Measurements from ENCODE around the gene TINCR. TPM values are rescaled to one million over a fixed set of nuclear protein-coding genes. Genes with fewer than 3 reads are reported as not detected.

TINCR gene
- total and polyA plus RNA-seq, 2 of the 13 experiments (the other 11 are each of a cell fraction or from before 2014, with no cell fraction given) = 0.17 to 0.33 TPM

- TF ChIP-seq, protein P1, sequence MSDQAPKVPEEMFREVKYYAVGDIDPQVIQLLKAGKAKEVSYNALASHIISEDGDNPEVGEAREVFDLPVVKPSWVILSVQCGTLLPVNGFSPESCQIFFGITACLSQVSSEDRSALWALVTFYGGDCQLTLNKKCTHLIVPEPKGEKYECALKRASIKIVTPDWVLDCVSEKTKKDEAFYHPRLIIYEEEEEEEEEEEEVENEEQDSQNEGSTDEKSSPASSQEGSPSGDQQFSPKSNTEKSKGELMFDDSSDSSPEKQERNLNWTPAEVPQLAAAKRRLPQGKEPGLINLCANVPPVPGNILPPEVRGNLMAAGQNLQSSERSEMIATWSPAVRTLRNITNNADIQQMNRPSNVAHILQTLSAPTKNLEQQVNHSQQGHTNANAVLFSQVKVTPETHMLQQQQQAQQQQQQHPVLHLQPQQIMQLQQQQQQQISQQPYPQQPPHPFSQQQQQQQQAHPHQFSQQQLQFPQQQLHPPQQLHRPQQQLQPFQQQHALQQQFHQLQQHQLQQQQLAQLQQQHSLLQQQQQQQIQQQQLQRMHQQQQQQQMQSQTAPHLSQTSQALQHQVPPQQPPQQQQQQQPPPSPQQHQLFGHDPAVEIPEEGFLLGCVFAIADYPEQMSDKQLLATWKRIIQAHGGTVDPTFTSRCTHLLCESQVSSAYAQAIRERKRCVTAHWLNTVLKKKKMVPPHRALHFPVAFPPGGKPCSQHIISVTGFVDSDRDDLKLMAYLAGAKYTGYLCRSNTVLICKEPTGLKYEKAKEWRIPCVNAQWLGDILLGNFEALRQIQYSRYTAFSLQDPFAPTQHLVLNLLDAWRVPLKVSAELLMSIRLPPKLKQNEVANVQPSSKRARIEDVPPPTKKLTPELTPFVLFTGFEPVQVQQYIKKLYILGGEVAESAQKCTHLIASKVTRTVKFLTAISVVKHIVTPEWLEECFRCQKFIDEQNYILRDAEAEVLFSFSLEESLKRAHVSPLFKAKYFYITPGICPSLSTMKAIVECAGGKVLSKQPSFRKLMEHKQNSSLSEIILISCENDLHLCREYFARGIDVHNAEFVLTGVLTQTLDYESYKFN (CRISPR knock-in tag; conservative IDR thresholded peaks at IDR 0.05) = no peak
- no peak for TF ChIP-seq PHF8 (CRISPR knock-in tag; IDR thresholded peaks at IDR 0.05)
- TF ChIP-seq ZNF530 (CRISPR knock-in tag; IDR thresholded peaks at IDR 0.05; ENCODE audit: low read depth) = no peak
- TF ChIP-seq RFX3 (CRISPR knock-in tag; IDR thresholded peaks at IDR 0.05) = no peak
Observed at GRCh38 chr19:5530701-5531100, 37.1 kb downstream of the TINCR start (continued).

DNA sequence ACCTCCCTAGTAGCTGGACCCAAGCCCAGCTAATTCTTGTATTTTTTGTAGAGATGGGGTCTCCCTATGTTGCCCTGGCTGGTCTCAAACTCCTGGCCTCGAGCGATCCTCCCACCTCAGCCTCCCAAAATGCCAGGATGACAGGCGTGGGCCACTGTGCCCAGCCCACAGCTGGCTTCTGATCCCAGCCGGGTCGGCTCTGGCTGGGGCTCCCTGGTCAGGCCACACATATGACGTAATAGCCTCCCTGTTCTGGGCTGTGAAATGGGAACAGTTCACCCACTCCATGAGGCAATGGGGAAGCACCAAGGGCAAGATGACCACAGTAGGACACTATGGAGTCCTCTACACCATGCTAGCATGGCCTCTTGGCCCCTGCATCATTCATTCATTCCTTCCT, 41.1 kb downstream of the TINCR start:
- in situ Hi-C loops (cut with HindIII; ENCODE audit: extremely low pct_ligation_motif_present, low pct_unique_long_range_greater_than_20kb) (no loop called here), intact Hi-C loops (cut with micrococcal nuclease; ENCODE audit: unreplicated experiment) (no loop called here)
- ChIA-PET POLR2A (no interaction called here), CTCF (ENCODE audit: low intra/inter-chr PET ratio, low total read pairs) (no interaction called here)
- WGBS (ENCODE audit: low lambda C conversion rate) = 25% methylated on average over 6 of the region's 6 CpGs
- Histone ChIP-seq H3K4me3 (replicated peaks in 1 of 3; ENCODE audit: insufficient read depth in 1 of 3, low read depth in 2 of 3, low read length in 3 of 3) (no peak overlapping the region), H3K27ac (ENCODE audit: extremely low read length, insufficient read depth, low read length) (no peak overlapping the region), H3K9ac (ENCODE audit: insufficient read depth, low read depth, low read length) (no peak overlapping the region), H3K27me3 (ENCODE audit: control insufficient read depth in 1 of 2, insufficient read depth in 2 of 2, low read length in 2 of 2) (peaks cover 0 to 3% of the 10 kb centered on the region in 2 experiments; a peak in 1 of 5 replicates), H3K4me1 (ENCODE audit: insufficient read depth, low read length) (no peaks in the 10 kb centered on the region), H3K79me2 (ENCODE audit: insufficient read depth, low read length) (no peaks in the 10 kb centered on the region), H2AFZ (ENCODE audit: low read length) (no peak overlapping the region), H3K4me2 (ENCODE audit: low read depth, low read length) (no peak overlapping the region), H4K20me1 (ENCODE audit: insufficient read depth, low read length) (no peaks in the 10 kb centered on the region), H3K9me3 (ENCODE audit: low read length) (no peaks in the 10 kb centered on the region), H3K36me3 (replicated peaks in 1 of 2; ENCODE audit: control insufficient read depth in 1 of 2, insufficient read depth in 2 of 2, low read length in 2 of 2) (no peaks in the 10 kb centered on the region)
- no TSS peak for BruUV-seq (replicated peaks)
- peak; percentile 48 for TF ChIP-seq ZNF629 (CRISPR knock-in tag; conservative IDR thresholded peaks at IDR 0.05)
- no peak for TF ChIP-seq RFXANK (CRISPR knock-in tag; IDR thresholded peaks at IDR 0.05)
- no peak for TF ChIP-seq ZBTB8A (CRISPR knock-in tag; IDR thresholded peaks at IDR 0.05; ENCODE audit: borderline replicate concordance, low read depth)
- TF ChIP-seq NRL (CRISPR knock-in tag; IDR thresholded peaks at IDR 0.05; ENCODE audit: borderline replicate concordance) = no peak
- TF ChIP-seq, protein P2, sequence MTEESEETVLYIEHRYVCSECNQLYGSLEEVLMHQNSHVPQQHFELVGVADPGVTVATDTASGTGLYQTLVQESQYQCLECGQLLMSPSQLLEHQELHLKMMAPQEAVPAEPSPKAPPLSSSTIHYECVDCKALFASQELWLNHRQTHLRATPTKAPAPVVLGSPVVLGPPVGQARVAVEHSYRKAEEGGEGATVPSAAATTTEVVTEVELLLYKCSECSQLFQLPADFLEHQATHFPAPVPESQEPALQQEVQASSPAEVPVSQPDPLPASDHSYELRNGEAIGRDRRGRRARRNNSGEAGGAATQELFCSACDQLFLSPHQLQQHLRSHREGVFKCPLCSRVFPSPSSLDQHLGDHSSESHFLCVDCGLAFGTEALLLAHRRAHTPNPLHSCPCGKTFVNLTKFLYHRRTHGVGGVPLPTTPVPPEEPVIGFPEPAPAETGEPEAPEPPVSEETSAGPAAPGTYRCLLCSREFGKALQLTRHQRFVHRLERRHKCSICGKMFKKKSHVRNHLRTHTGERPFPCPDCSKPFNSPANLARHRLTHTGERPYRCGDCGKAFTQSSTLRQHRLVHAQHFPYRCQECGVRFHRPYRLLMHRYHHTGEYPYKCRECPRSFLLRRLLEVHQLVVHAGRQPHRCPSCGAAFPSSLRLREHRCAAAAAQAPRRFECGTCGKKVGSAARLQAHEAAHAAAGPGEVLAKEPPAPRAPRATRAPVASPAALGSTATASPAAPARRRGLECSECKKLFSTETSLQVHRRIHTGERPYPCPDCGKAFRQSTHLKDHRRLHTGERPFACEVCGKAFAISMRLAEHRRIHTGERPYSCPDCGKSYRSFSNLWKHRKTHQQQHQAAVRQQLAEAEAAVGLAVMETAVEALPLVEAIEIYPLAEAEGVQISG (CRISPR knock-in tag; IDR thresholded peaks at IDR 0.05) = no peak
- TF ChIP-seq ZNF569 (CRISPR knock-in tag; IDR thresholded peaks at IDR 0.05; ENCODE audit: borderline replicate concordance) = no peak
- peak; percentile 65 for TF ChIP-seq CEBPB (IDR thresholded peaks at IDR 0.05; ENCODE audit: borderline replicate concordance, low read depth, low read length)
- TF ChIP-seq STAG1 (CRISPR knock-in tag; IDR thresholded peaks at IDR 0.05) = no peak
- no peak for TF ChIP-seq PHF5A (CRISPR knock-in tag; IDR thresholded peaks at IDR 0.05; ENCODE audit: low read depth, unreplicated experiment)
- no peak for FAIRE-seq
- no peak for DNase-seq (ENCODE audit: low spot score)
- ATAC-seq = no peak

Measured in HepG2 (cell line).